A549 (cell line): ENCODE results near the gene ABHD12. TPM values are rescaled to one million over a fixed set of nuclear protein-coding genes. Genes with fewer than 3 reads are reported as not detected.
A peak's percentile ranks its signal among the peaks of the same experiment; 100 is the strongest.
"Not testable (repeated sequence)": the region's sequence is repeated elsewhere in the genome, so short reads cannot be mapped to it uniquely, and the experiment has no call there.

Experiments used
- ATAC-seq, 2 experiments: fragments of 200-7000 bp in 1 of 2; fragments of >200 bp in 1 of 2; cut with Nextera tagmentation in 1 of 2; cut with Tn5 transposase in 1 of 2; 3 replicates each; pipeline versions ENCODE4 v1.8.0 to v1.9.1; 2018 to 2020; ENCODE audit warnings: mild to moderate bottlenecking in 1 of 2, moderate library complexity in 1 of 2
- CTCF ChIA-PET: fragments of 300-600 bp; sonication (Branson Sonifier 250); formaldehyde crosslinking; extraction: SDS; loops from one replicate; lab custom pipeline; 2021; ENCODE audit warnings: antibody characterized with exemption, inconsistent platforms; lab: Yijun Ruan, JAX
- POLR2A ChIA-PET: fragments of 350-600 bp; formaldehyde crosslinking; extraction: SDS; loops from one replicate; lab custom pipeline; 2021; ENCODE audit warnings: antibody characterized with exemption, inconsistent platforms; lab: Yijun Ruan, JAX
- DNase-seq, 2 experiments: peaks; one replicate each; pipeline versions ENCODE4 v3.0.0 to v3.0.0-alpha.2; 2011 to 2016; ENCODE audit warnings: low read depth in 1 of 2, low spot score in 1 of 2
- FAIRE-seq: peaks from 2 replicates; lab custom pipeline; 2011; peaks lifted over from hg19 to GRCh38; lab: Jason Lieb, UNC
- H3K27ac ChIP-seq, 2 experiments: fragments of >200 bp; sonication (Bioruptor Twin); formaldehyde crosslinking; 3 replicates each; pipeline ENCODE4 v1.5.1; 2016 to 2017
- H3K4me1 ChIP-seq: fragments of >200 bp; sonication (Bioruptor Twin); formaldehyde crosslinking; 3 replicates; pipeline ENCODE4 v1.6.1; 2016
- H3K4me2 ChIP-seq: fragments of >200 bp; sonication (Bioruptor Twin); formaldehyde crosslinking; 3 replicates; pipeline ENCODE4 v1.6.1; 2016
- H3K4me3 ChIP-seq: fragments of >200 bp; sonication (Bioruptor Twin); formaldehyde crosslinking; 3 replicates; pipeline ENCODE4 v1.5.1; 2016
- H3K9me3 ChIP-seq: fragments of >200 bp; sonication (Bioruptor Twin); formaldehyde crosslinking; 3 replicates; pipeline ENCODE4 v1.6.1; 2016
- CBX8 ChIP-seq: fragments of 200-600 bp; sonication (generic); IDR thresholded peaks from 2 replicates; pipeline ENCODE4 v1.6.1; 2016
- CHD4 ChIP-seq: fragments of 200-600 bp; sonication (generic); IDR thresholded peaks from 2 replicates; pipeline ENCODE4 v1.6.1; 2016; ENCODE audit warnings: antibody characterized with exemption, mild to moderate bottlenecking, borderline replicate concordance
- EHMT2 ChIP-seq: fragments of 200-600 bp; sonication (generic); IDR thresholded peaks from 2 replicates; pipeline ENCODE4 v1.6.1; 2016; ENCODE audit warnings: antibody characterized with exemption, low read depth, mild to moderate bottlenecking, moderate library complexity
- EP300 ChIP-seq, 2 experiments: fragments of >200 bp; sonication (Bioruptor Twin); formaldehyde crosslinking; IDR thresholded peaks; 2 replicates in 1 of 2; 3 replicates in 1 of 2; pipeline ENCODE4 v1.6.1; 2016 to 2017
- ESRRA ChIP-seq: fragments of 150-350 bp; IDR thresholded peaks from 2 replicates; pipeline ENCODE4 v1.6.1; 2014; ENCODE audit warnings: mild to moderate bottlenecking, low read length, borderline replicate concordance
- FOSB ChIP-seq: fragments of 250-450 bp; sonication (Bioruptor Pico); IDR thresholded peaks from 2 replicates; pipeline ENCODE4 v1.5.0; 2020; ENCODE audit warnings: mild to moderate bottlenecking, moderate library complexity
- FOXS1 ChIP-seq: fragments of 250-450 bp; sonication (Bioruptor Pico); IDR thresholded peaks from 2 replicates; pipeline ENCODE4 v1.5.0; 2020; ENCODE audit warnings: mild to moderate bottlenecking, moderate library complexity
- HOXA7 ChIP-seq: fragments of 250-450 bp; sonication (Bioruptor Pico); IDR thresholded peaks from 2 replicates; pipeline ENCODE4 v1.5.0; 2020; ENCODE audit warnings: mild to moderate bottlenecking, moderate library complexity
- HOXB13 ChIP-seq: fragments of 250-450 bp; sonication (Bioruptor Pico); IDR thresholded peaks from 2 replicates; pipeline ENCODE4 v1.5.0; 2020; ENCODE audit warnings: low read depth, mild to moderate bottlenecking, moderate library complexity
- HOXB5 ChIP-seq: fragments of 250-450 bp; sonication (Bioruptor Pico); IDR thresholded peaks from 2 replicates; pipeline ENCODE4 v1.5.0; 2020; ENCODE audit warnings: mild to moderate bottlenecking, moderate library complexity
- JUN ChIP-seq, 2 experiments: fragments of >200 bp; sonication (Bioruptor Twin); formaldehyde crosslinking; IDR thresholded peaks; 2 replicates in 1 of 2; 3 replicates in 1 of 2; pipeline ENCODE4 v1.6.1; 2016 to 2017
- KDM1A ChIP-seq: fragments of 200-600 bp; sonication (generic); IDR thresholded peaks from 2 replicates; pipeline ENCODE4 v1.6.1; 2016; ENCODE audit warnings: low read depth, mild to moderate bottlenecking
- KDM5A ChIP-seq: fragments of 200-600 bp; sonication (generic); IDR thresholded peaks from 2 replicates; pipeline ENCODE4 v1.6.1; 2016; ENCODE audit warnings: antibody characterized with exemption, mild to moderate bottlenecking
- MAFK ChIP-seq: fragments of 450-650 bp; IDR thresholded peaks from 2 replicates; pipeline ENCODE4 v1.6.1; 2014; ENCODE audit not compliant: partially characterized antibody
- MAZ ChIP-seq: fragments of 150-350 bp; IDR thresholded peaks from 2 replicates; pipeline ENCODE4 v1.6.1; 2014; ENCODE audit warnings: antibody characterized with exemption, low read depth, low read length, borderline replicate concordance
- NFE2L2 ChIP-seq: fragments of 150-350 bp; conservative IDR thresholded peaks from 2 replicates; pipeline ENCODE4 v1.6.1; 2014; ENCODE audit warnings: low read length
- NR3C1 ChIP-seq: fragments of >200 bp; sonication (Bioruptor Twin); formaldehyde crosslinking; IDR thresholded peaks from 3 replicates; pipeline ENCODE4 v1.6.1; 2017
- PHF8 ChIP-seq: fragments of 200-600 bp; sonication (generic); IDR thresholded peaks from 2 replicates; pipeline ENCODE4 v1.6.1; 2016; ENCODE audit warnings: low read depth, mild to moderate bottlenecking, antibody characterized with exemption, moderate library complexity, borderline replicate concordance
- POLR2A ChIP-seq: IDR thresholded peaks from 2 replicates; pipeline ENCODE4 v1.6.1; 2012; ENCODE audit warnings: mild to moderate bottlenecking, low read length
- POLR2AphosphoS2 ChIP-seq: conservative IDR thresholded peaks from 2 replicates; pipeline ENCODE4 v1.6.1; 2012; ENCODE audit warnings: low read length, improper control_type of control experiment, inconsistent platforms
- RAD21 ChIP-seq, 2 experiments: fragments of >200 bp in 1 of 2; sonication (Bioruptor Twin) in 1 of 2; formaldehyde crosslinking in 1 of 2; IDR thresholded peaks in 1 of 2; conservative IDR thresholded peaks in 1 of 2; 2 replicates in 1 of 2; 3 replicates in 1 of 2; pipeline ENCODE4 v1.6.1; 2012 to 2018; ENCODE audit warnings: inconsistent platforms in 1 of 2
- RCOR1 ChIP-seq: fragments of 150-350 bp; IDR thresholded peaks from 2 replicates; pipeline ENCODE4 v1.6.1; 2014; ENCODE audit warnings: antibody characterized with exemption, low read length, low read depth
- RFX5 ChIP-seq: fragments of 450-650 bp; IDR thresholded peaks from 2 replicates; pipeline ENCODE4 v1.7.1; 2014; ENCODE audit warnings: antibody characterized with exemption, mild to moderate bottlenecking, moderate library complexity
- SMC3 ChIP-seq: fragments of >200 bp; sonication (Bioruptor Twin); formaldehyde crosslinking; IDR thresholded peaks from 3 replicates; pipeline ENCODE4 v1.6.1; 2018; ENCODE audit warnings: inconsistent platforms
- TFCP2L1 ChIP-seq: fragments of 250-450 bp; sonication (Bioruptor Pico); IDR thresholded peaks from 2 replicates; pipeline ENCODE4 v1.5.0; 2021; ENCODE audit warnings: mild to moderate bottlenecking
- WGBS: methylation state at CpG from one replicate; pipeline ENCODE4 v1.1.6; 2017; ENCODE audit errors: missing lambda C conversion rate; 5-methylcytosine and 5-hydroxymethylcytosine counted together
- polyA plus RNA-seq, 4 experiments: library from polyadenylated mRNA; depleted of rRNA in 3 of 4; stranded (reverse); fragments of >200 nt; fragmentation: RNase III in 1 of 4; extraction: RNeasy Plus Mini Kit Qiagen cat#74134 plus additional on column Dnase treatment in 1 of 4; gene quantifications; 2 replicates in 3 of 4; 3 replicates in 1 of 4; pipeline ENCODE4 v1.2.3, GENCODE V29; 2011 to 2017
- TF ChIP-seq, protein P1 (sequence below): IDR thresholded peaks from 2 replicates; pipeline ENCODE4 v1.6.1; 2012
- TF ChIP-seq, protein P2 (sequence below): IDR thresholded peaks from 2 replicates; pipeline ENCODE4 v1.6.1; 2012; ENCODE audit warnings: low read depth, borderline replicate concordance
- TF ChIP-seq, protein P3 (sequence below): fragments of >200 bp; sonication (Bioruptor Twin); formaldehyde crosslinking; IDR thresholded peaks from 3 replicates; pipeline ENCODE4 v1.5.1; 2016
- TF ChIP-seq, protein P4 (sequence below): fragments of 250-450 bp; sonication (Bioruptor Pico); IDR thresholded peaks from 2 replicates; pipeline ENCODE4 v1.5.0; 2020; ENCODE audit warnings: low read depth, mild to moderate bottlenecking, moderate library complexity
- TF ChIP-seq, protein P5 (sequence below): fragments of 250-450 bp; sonication (Bioruptor Pico); IDR thresholded peaks from 2 replicates; pipeline ENCODE4 v1.5.0; 2021; ENCODE audit warnings: mild to moderate bottlenecking, moderate library complexity, borderline replicate concordance

Gene ABHD12
- polyA plus RNA-seq, 2 of the 4 experiments (the other 2 are of a cell fraction): 54.3 to 101 TPM

DNA sequence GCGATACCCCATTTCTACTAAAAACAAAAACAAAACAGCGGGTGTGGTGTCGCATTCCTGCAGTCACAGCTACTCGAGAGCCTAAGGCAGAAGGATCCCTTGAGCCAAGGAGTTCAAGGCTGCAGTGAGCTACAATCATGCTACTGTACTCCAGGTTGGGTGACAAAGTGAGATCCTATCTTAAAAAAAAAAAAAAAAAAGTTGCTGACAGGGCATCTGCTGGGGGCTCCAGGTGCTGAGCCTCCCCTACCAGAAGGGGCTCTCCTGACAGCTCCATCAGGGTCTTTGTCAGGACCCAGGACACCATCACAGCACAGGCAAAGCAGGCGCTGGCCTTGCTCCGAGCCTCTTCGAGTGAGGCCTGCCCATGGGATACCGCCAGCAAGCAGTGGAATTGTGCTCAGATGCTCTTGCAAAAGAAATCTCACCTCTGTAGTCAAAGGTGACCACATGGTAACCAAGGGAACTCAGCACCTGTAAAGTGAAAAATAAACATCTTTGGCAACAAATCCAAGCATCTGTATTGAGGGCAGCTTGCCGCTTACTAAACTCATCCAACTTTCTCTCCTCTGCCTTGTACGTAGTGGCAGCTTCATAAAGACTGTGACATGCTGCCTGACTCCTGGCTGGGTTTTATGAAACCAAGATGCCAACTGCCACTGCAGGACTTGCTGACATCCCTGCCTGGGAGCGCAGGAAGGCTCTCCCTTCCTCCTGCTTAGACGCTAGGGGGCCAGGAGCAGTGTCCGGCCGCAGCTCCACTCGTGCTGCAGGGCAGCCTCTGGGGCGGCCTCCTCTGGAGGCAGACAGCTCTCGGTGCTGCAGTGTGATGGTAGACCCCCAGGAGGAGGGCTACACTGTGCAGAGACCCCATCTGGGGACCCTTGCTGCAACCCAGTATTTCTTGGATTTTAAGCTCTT, 75.9 kb downstream of the ABHD12 start:
- DNase-seq: peak in 1 of 2 experiments; percentile 58
- TF ChIP-seq PHF8 (no peak), RFX5 (no peak), POLR2AphosphoS2 (no peak), MAFK (peak; percentile 74), KDM5A (no peak), HOXA7 (no peak), FOSB (no peak), NR3C1 (no peak), NFE2L2 (no peak), CHD4 (no peak), ESRRA (no peak), HOXB13 (CRISPR knock-in tag) (no peak), RAD21 (conservative IDR thresholded peaks at IDR 0.05 in 1 of 2, IDR thresholded peaks at IDR 0.05 in 1 of 2) (peak; percentile 37 to 39; a peak in 4 of 5 replicates), RCOR1 (no peak), TFCP2L1 (no peak)
- TF ChIP-seq, protein P1, sequence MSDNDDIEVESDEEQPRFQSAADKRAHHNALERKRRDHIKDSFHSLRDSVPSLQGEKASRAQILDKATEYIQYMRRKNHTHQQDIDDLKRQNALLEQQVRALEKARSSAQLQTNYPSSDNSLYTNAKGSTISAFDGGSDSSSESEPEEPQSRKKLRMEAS: 0 out of 2 replicates have a peak, but pooled peaks have one; percentile 21
- TF ChIP-seq, protein P2, sequence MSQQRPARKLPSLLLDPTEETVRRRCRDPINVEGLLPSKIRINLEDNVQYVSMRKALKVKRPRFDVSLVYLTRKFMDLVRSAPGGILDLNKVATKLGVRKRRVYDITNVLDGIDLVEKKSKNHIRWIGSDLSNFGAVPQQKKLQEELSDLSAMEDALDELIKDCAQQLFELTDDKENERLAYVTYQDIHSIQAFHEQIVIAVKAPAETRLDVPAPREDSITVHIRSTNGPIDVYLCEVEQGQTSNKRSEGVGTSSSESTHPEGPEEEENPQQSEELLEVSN: no peak
- TF ChIP-seq, protein P3, sequence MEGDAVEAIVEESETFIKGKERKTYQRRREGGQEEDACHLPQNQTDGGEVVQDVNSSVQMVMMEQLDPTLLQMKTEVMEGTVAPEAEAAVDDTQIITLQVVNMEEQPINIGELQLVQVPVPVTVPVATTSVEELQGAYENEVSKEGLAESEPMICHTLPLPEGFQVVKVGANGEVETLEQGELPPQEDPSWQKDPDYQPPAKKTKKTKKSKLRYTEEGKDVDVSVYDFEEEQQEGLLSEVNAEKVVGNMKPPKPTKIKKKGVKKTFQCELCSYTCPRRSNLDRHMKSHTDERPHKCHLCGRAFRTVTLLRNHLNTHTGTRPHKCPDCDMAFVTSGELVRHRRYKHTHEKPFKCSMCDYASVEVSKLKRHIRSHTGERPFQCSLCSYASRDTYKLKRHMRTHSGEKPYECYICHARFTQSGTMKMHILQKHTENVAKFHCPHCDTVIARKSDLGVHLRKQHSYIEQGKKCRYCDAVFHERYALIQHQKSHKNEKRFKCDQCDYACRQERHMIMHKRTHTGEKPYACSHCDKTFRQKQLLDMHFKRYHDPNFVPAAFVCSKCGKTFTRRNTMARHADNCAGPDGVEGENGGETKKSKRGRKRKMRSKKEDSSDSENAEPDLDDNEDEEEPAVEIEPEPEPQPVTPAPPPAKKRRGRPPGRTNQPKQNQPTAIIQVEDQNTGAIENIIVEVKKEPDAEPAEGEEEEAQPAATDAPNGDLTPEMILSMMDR: peak; percentile 41; the same call in 2 of the 3 replicates
- no peak for FAIRE-seq
- Histone ChIP-seq H3K27ac (peak overlapping the region; percentile 74 to 85), H3K9me3 (no peaks in the 10 kb centered on the region), H3K4me3 (no peak overlapping the region), H3K4me1 (peaks cover 53% of the 10 kb centered on the region), H3K4me2 (peak overlapping the region; percentile 50)
- ChIA-PET CTCF (interaction anchor here (0.7 to 5.2 kb wide), 31 partner anchors 9 to 321 kb away, joined by 3 to 91 read pairs (median 5); no protein-coding TSS in a partner anchor), POLR2A (interaction anchor here (0.5 to 1.4 kb wide), 3 partner anchors 67 to 84 kb away, joined by 4 to 6 read pairs (median 5); partner anchors contain the start of genes ABHD12 and PYGB)
- peak; percentile 44 to 50; a peak in 4 of 6 replicates for ATAC-seq
- WGBS: 79% methylated on average over 17 of the region's 17 CpGs

DNA sequence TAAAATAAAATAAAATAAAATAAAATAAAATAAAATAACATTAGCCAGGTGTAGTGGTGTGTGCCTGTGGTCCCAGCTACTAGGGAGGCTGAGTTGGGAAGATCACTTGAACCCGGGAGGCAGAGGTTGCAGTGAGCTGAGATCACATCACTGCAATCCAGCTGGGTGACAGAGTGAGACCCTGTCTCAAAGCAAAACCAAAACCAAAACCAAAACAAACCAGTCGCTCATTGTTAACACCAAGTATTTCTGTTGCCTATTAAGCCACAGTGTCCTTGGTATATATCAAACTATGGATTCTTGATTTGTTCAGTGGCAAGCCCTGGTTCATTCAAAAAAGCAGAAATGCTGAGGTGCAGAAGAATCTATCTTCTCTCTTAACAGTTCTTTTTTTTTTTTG, 77.0 kb downstream of the ABHD12 start:
- no peak overlapping the region for H3K4me2 ChIP-seq

DNA sequence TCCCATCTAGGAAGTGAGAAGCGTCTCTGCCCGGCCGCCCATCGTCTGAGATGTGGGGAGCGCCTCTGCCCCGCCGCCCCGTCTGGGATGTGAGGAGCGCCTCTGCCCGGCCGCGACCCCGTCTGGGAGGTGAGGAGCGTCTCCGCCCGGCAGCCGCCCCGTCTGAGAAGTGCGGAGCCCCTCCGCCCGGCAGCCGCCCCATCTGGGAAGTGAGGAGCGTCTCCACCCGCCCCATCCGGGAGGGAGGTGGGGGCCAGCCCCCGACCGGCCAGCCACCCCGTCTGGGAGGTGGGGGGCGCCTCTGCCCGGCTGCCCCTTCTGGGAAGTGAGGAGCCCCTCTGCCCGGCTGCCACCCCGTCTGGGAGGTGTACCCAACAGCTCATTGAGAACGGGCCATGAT, 77.9 kb downstream of the ABHD12 start:
- CTCF ChIA-PET: interaction anchor here (3.6 to 5.9 kb wide), 2 partner anchors 14 to 86 kb away, joined by 21 to 65 read pairs; no protein-coding TSS in a partner anchor
- H3K9me3 ChIP-seq, H3K4me3 ChIP-seq, FAIRE-seq, DNase-seq, H3K4me2 ChIP-seq, ATAC-seq, POLR2A ChIA-PET: not testable (repeated sequence)
- 94% methylated on average over 7 of the region's 33 CpGs for WGBS
- Histone ChIP-seq H3K27ac (peak overlapping the region in 1 of 2 experiments; percentile 46; a peak in 3 of 6 replicates), H3K4me1 (peaks cover 73% of the 10 kb centered on the region)

More for the DNA sequence above, 77.0 kb downstream of the ABHD12 start:
- 82% methylated on average over 2 of the region's 2 CpGs for WGBS
- FAIRE-seq: no peak
- TF ChIP-seq CBX8 (no peak), EP300 (IDR thresholded peaks at IDR 0.05) (no peak), HOXB5 (CRISPR knock-in tag) (no peak), POLR2A (no peak), FOXS1 (CRISPR knock-in tag) (no peak), ESRRA (no peak), SMC3 (no peak), EHMT2 (no peak), KDM1A (no peak), NR3C1 (no peak), FOSB (no peak), MAZ (no peak), KDM5A (no peak), JUN (IDR thresholded peaks at IDR 0.05) (no peak)
- TF ChIP-seq, protein P4, sequence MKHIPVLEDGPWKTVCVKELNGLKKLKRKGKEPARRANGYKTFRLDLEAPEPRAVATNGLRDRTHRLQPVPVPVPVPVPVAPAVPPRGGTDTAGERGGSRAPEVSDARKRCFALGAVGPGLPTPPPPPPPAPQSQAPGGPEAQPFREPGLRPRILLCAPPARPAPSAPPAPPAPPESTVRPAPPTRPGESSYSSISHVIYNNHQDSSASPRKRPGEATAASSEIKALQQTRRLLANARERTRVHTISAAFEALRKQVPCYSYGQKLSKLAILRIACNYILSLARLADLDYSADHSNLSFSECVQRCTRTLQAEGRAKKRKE (CRISPR knock-in tag): no peak
- TF ChIP-seq, protein P5, sequence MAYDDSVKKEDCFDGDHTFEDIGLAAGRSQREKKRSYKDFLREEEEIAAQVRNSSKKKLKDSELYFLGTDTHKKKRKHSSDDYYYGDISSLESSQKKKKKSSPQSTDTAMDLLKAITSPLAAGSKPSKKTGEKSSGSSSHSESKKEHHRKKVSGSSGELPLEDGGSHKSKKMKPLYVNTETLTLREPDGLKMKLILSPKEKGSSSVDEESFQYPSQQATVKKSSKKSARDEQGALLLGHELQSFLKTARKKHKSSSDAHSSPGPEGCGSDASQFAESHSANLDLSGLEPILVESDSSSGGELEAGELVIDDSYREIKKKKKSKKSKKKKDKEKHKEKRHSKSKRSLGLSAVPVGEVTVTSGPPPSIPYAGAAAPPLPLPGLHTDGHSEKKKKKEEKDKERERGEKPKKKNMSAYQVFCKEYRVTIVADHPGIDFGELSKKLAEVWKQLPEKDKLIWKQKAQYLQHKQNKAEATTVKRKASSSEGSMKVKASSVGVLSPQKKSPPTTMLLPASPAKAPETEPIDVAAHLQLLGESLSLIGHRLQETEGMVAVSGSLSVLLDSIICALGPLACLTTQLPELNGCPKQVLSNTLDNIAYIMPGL (CRISPR knock-in tag): no peak
- ChIA-PET CTCF (interaction anchor here (0.6 to 5.2 kb wide), 8 partner anchors 10 to 689 kb away, joined by 3 to 91 read pairs (median 8); no protein-coding TSS in a partner anchor), POLR2A (interaction anchor here (0.6 kb wide), 1 partner anchor 14 kb away, joined by 3 read pairs; no protein-coding TSS in a partner anchor)
- no peak for ATAC-seq
- Histone ChIP-seq H3K4me3 (no peak overlapping the region), H3K4me1 (peaks cover 64% of the 10 kb centered on the region), H3K9me3 (no peaks in the 10 kb centered on the region), H3K27ac (peak overlapping the region; percentile 74 to 85; a peak in 4 of 6 replicates)
- no peak for DNase-seq
